H1 (cell line): ENCODE results near the gene MYBPHL. TPM values are rescaled to one million over a fixed set of nuclear protein-coding genes. Genes with fewer than 3 reads are reported as not detected.

Source experiments
- CTCF ChIA-PET: fragments of 300-600 bp; sonication (Branson Sonifier 250); formaldehyde crosslinking; loops from one replicate; lab custom pipeline; 2021; ENCODE audit not compliant: partially characterized antibody; lab: Charles Lee
- POLR2A ChIA-PET: fragments of 300-600 bp; sonication (Branson Sonifier 250); formaldehyde crosslinking; loops from one replicate; lab custom pipeline; 2021; ENCODE audit warnings: inconsistent platforms; ENCODE audit not compliant: partially characterized antibody; lab: Charles Lee
- DNase-seq, 2 experiments: peaks; one replicate each; pipeline versions ENCODE4 v3.0.0 to v3.0.0-alpha.2; 2010 to 2022; ENCODE audit warnings: low spot score in 2 of 2, low read depth in 1 of 2, mixed read lengths in 1 of 2
- FAIRE-seq: peaks from 2 replicates; lab custom pipeline; 2011; peaks lifted over from hg19 to GRCh38; lab: Jason Lieb, UNC
- H2AFZ ChIP-seq: 2 replicates; pipeline ENCODE4 v1.8.1; 2012; ENCODE audit warnings: low read length, inconsistent platforms
- H2AK5ac ChIP-seq: 2 replicates; pipeline ENCODE4 v1.6.1; 2013; ENCODE audit warnings: low read depth, low read length
- H2BK120ac ChIP-seq: replicated peaks from 2 replicates; pipeline ENCODE3; 2013; ENCODE audit warnings: low read depth, low read length, inconsistent platforms
- H2BK12ac ChIP-seq: 2 replicates; pipeline ENCODE4 v1.6.1; 2013; ENCODE audit warnings: low read depth, low read length
- H2BK15ac ChIP-seq: 2 replicates; pipeline ENCODE4 v1.6.1; 2013; ENCODE audit warnings: low read length
- H2BK20ac ChIP-seq: 2 replicates; pipeline ENCODE4 v1.6.1; 2013; ENCODE audit warnings: low read length
- H2BK5ac ChIP-seq: 2 replicates; pipeline ENCODE4 v1.6.1; 2013; ENCODE audit warnings: low read depth, low read length
- H3K14ac ChIP-seq: 2 replicates; pipeline ENCODE4 v1.6.1; 2013; ENCODE audit warnings: inconsistent platforms; ENCODE audit not compliant: insufficient read length
- H3K18ac ChIP-seq: 2 replicates; pipeline ENCODE4 v1.6.1; 2013; ENCODE audit warnings: low read length; ENCODE audit errors: extremely low read depth
- H3K23ac ChIP-seq: 2 replicates; pipeline ENCODE4 v1.6.1; 2013; ENCODE audit warnings: inconsistent platforms; ENCODE audit not compliant: insufficient read length
- H3K23me2 ChIP-seq: 2 replicates; pipeline ENCODE4 v1.6.1; 2013; ENCODE audit warnings: low read depth, low read length
- H3K27ac ChIP-seq: 2 replicates; pipeline ENCODE4 v1.6.1; 2011; ENCODE audit warnings: low read depth, low read length, inconsistent platforms
- H3K27me3 ChIP-seq, 4 experiments: replicated peaks in 1 of 4; 1 replicate in 1 of 4; 2 replicates in 3 of 4; pipeline versions ENCODE4 v1.6.1 to v1.8.1; 2011 to 2013; ENCODE audit warnings: low read length in 3 of 4, mild to moderate bottlenecking in 3 of 4, inconsistent platforms in 2 of 4, mixed read lengths in 2 of 4, moderate library complexity in 1 of 4; ENCODE audit not compliant: control insufficient read depth in 3 of 4, insufficient read depth in 3 of 4; ENCODE audit errors: extremely low read depth in 1 of 4
- H3K36me3 ChIP-seq, 4 experiments: 2 replicates each; pipeline versions ENCODE4 v1.6.1 to v1.8.1; 2011 to 2013; ENCODE audit warnings: mild to moderate bottlenecking in 4 of 4, low read length in 3 of 4, moderate library complexity in 2 of 4, control low read depth in 1 of 4, inconsistent platforms in 1 of 4; ENCODE audit not compliant: insufficient read depth in 4 of 4, control insufficient read depth in 2 of 4
- H3K4ac ChIP-seq: replicated peaks from 2 replicates; pipeline ENCODE3; 2013; ENCODE audit warnings: low read length, low read depth, mixed read lengths, inconsistent platforms; ENCODE audit not compliant: insufficient read length
- H3K4me1 ChIP-seq, 4 experiments: replicated peaks in 1 of 4; 1 replicate in 1 of 4; 2 replicates in 3 of 4; pipeline versions ENCODE4 v1.6.1 to v1.8.1; 2011 to 2013; ENCODE audit warnings: low read length in 3 of 4, inconsistent platforms in 2 of 4, mixed read lengths in 1 of 4; ENCODE audit not compliant: insufficient read depth in 4 of 4, control insufficient read depth in 3 of 4
- H3K4me2 ChIP-seq, 2 experiments: 2 replicates each; pipeline versions ENCODE4 v1.6.1 to v1.8.1; 2011 to 2013; ENCODE audit warnings: low read depth in 2 of 2, low read length in 2 of 2, control low read depth in 1 of 2, inconsistent platforms in 1 of 2, mild to moderate bottlenecking in 1 of 2; ENCODE audit not compliant: insufficient read depth in 1 of 2
- H3K4me3 ChIP-seq, 4 experiments: fragments of 200-600, 300-600 bp in 1 of 4; sonication (generic), shearing (Covaris generic), sonication (Bioruptor Twin) in 1 of 4; 2 replicates each; pipeline versions ENCODE4 v1.5.1 to v1.8.1; 2011 to 2016; ENCODE audit warnings: low read length in 4 of 4, low read depth in 3 of 4, control low read depth in 2 of 4, inconsistent platforms in 2 of 4, mild to moderate bottlenecking in 2 of 4, mixed read lengths in 1 of 4, moderate library complexity in 1 of 4; ENCODE audit not compliant: insufficient read depth in 2 of 4; ENCODE audit errors: extremely low read depth in 1 of 4
- H3K56ac ChIP-seq: replicated peaks from 2 replicates; pipeline ENCODE3; 2013; ENCODE audit warnings: low read depth, mild to moderate bottlenecking, mixed read lengths, low read length, inconsistent platforms; ENCODE audit not compliant: insufficient read length
- H3K79me1 ChIP-seq: 2 replicates; pipeline ENCODE4 v1.6.1; 2013; ENCODE audit warnings: low read depth, low read length, control low read depth
- H3K79me2 ChIP-seq, 2 experiments: 2 replicates each; pipeline versions ENCODE4 v1.6.1 to v1.8.1; 2012 to 2013; ENCODE audit warnings: low read length in 2 of 2, mild to moderate bottlenecking in 2 of 2, inconsistent platforms in 1 of 2; ENCODE audit not compliant: insufficient read depth in 2 of 2, control insufficient read depth in 1 of 2
- H3K9ac ChIP-seq, 4 experiments: replicated peaks in 1 of 4; 1 replicate in 1 of 4; 2 replicates in 3 of 4; pipeline versions ENCODE4 v1.6.1 to v1.8.1; 2011 to 2013; ENCODE audit warnings: low read depth in 3 of 4, low read length in 3 of 4, control low read depth in 2 of 4, mild to moderate bottlenecking in 2 of 4, moderate library complexity in 2 of 4, inconsistent platforms in 1 of 4; ENCODE audit errors: extremely low read depth in 1 of 4
- H3K9me3 ChIP-seq, 2 experiments: 2 replicates each; pipeline versions ENCODE4 v1.6.1 to v1.8.1; 2012 to 2013; ENCODE audit warnings: mild to moderate bottlenecking in 2 of 2, moderate library complexity in 2 of 2, control low read depth in 1 of 2, inconsistent platforms in 1 of 2, low read depth in 1 of 2, low read length in 1 of 2, mixed read lengths in 1 of 2; ENCODE audit not compliant: insufficient read depth in 2 of 2
- H4K20me1 ChIP-seq, 2 experiments: replicated peaks in 1 of 2; 2 replicates each; pipeline versions ENCODE3 to v1.8.1; 2011 to 2013; ENCODE audit warnings: inconsistent platforms in 2 of 2, low read length in 2 of 2, mild to moderate bottlenecking in 1 of 2; ENCODE audit not compliant: insufficient read depth in 2 of 2, control insufficient read depth in 1 of 2
- H4K5ac ChIP-seq: 2 replicates; pipeline ENCODE4 v1.6.1; 2013; ENCODE audit warnings: low read length, low read depth, mixed read lengths, inconsistent platforms; ENCODE audit not compliant: insufficient read length
- H4K8ac ChIP-seq: 2 replicates; pipeline ENCODE4 v1.8.0; 2013; ENCODE audit warnings: mild to moderate bottlenecking, moderate library complexity, low read length, inconsistent platforms; ENCODE audit not compliant: insufficient read depth; ENCODE audit errors: extremely low read depth
- H4K91ac ChIP-seq: replicated peaks from 2 replicates; pipeline ENCODE3; 2013; ENCODE audit warnings: low read length, mixed read lengths, inconsistent platforms; ENCODE audit not compliant: insufficient read length
- CTCF ChIP-seq, 3 experiments: IDR thresholded peaks; 1 replicate in 2 of 3; 2 replicates in 1 of 3; pipeline versions ENCODE4 v1.5.1 to v1.6.1; 2011; ENCODE audit warnings: low read length in 3 of 3, mild to moderate bottlenecking in 3 of 3, inconsistent platforms in 2 of 3, low read depth in 1 of 3, moderate library complexity in 1 of 3; ENCODE audit not compliant: insufficient read depth in 1 of 3; ENCODE audit errors: control extremely low read depth in 1 of 3
- GTF2F1 ChIP-seq: IDR thresholded peaks from 2 replicates; pipeline ENCODE4 v1.6.1; 2012; ENCODE audit warnings: low read depth, low read length, improper control_type of control experiment, borderline replicate concordance
- JUND ChIP-seq: IDR thresholded peaks from 2 replicates; pipeline ENCODE4 v1.6.1; 2011; ENCODE audit warnings: mild to moderate bottlenecking, improper control_type of control experiment, low read length
- KDM1A ChIP-seq: fragments of 200-600, 300-600 bp; sonication (generic); IDR thresholded peaks from 2 replicates; pipeline ENCODE4 v1.7.1; 2016; ENCODE audit warnings: mild to moderate bottlenecking, low read length, borderline replicate concordance
- MAFK ChIP-seq: IDR thresholded peaks from 2 replicates; pipeline ENCODE4 v1.6.1; 2012; ENCODE audit warnings: low read depth, mild to moderate bottlenecking, improper control_type of control experiment, low read length
- WGBS, 2 experiments: shearing (Covaris generic) in 1 of 2; methylation state at CpG; one replicate each; pipeline versions ENCODE4 v1.1.6 to v1.1.7; 2013 to 2015; ENCODE audit warnings: low lambda C conversion rate in 2 of 2, mixed read lengths in 2 of 2, inconsistent platforms in 1 of 2, low coverage in 1 of 2, missing lambda C conversion rate in 1 of 2; ENCODE audit not compliant: insufficient replicate concordance in 2 of 2, insufficient coverage in 1 of 2, insufficient read length in 1 of 2; ENCODE audit errors: extremely low coverage in 1 of 2, missing lambda C conversion rate in 1 of 2; 5-methylcytosine and 5-hydroxymethylcytosine counted together
- polyA plus RNA-seq, 7 experiments: library from polyadenylated mRNA; depleted of rRNA in 3 of 7; stranded (reverse) in 5 of 7; unstranded in 2 of 7; fragments of >200 nt in 5 of 7; fragments of 200-250 nt in 2 of 7; gene quantifications; 1 replicate in 5 of 7; 2 replicates in 1 of 7; 4 replicates in 1 of 7; pipeline versions ENCODE4 v1.2.1 to v1.2.3, GENCODE V29; 2011 to 2013; ENCODE audit warnings: missing spikeins in 2 of 7, mixed read lengths in 2 of 7
- total RNA-seq: library from RNA; stranded (reverse); fragmentation: NEBNext Ultra II Directional; extraction: Animal tissue kit (Norgen Biotek cat#: 25700); gene quantifications from 2 replicates; pipeline ENCODE4 v1.2.1, GENCODE V29; 2021

MYBPHL gene
- total and polyA plus RNA-seq, 2 of the 8 experiments (the other 6 are each of a cell fraction or from before 2014, with no cell fraction given) = 0.24 to 0.30 TPM

DNA sequence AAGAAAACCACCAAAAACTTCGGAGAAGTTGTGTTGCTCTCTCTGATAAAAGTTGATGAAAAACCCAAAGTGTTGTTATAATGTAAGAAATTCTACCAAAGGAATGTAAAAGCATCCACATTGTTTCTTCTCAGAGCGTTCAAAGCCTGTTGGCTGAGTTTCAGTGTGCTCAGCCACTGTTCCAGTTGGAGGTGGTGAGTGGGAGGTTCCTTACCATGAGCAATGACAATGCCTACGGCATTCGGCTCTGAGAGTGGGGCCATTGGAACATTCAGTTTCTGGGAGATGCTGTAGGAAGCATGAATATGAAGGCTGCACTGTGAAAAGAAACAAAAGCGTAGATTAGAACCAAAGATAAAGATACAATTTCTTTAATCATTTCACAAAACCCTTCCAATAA, 20.5 kb upstream of the MYBPHL start:
- H3K36me3 ChIP-seq = peaks cover 7 to 37% (median 27%) of the 10 kb centered on the region in 4 experiments; a peak in 7 of 8 replicates
- FAIRE-seq (no peak), DNase-seq (no peak)
- 87% methylated on average over 5 of the region's 5 CpGs; no CpG with 5 or more reads in 1 of the 2 experiments for WGBS, 2 experiments
- H3K23me2 ChIP-seq = no peaks in the 10 kb centered on the region
- H4K20me1 ChIP-seq = no peaks in the 10 kb centered on the region
- H3K4me3 ChIP-seq = no peak overlapping the region
- H4K91ac ChIP-seq = no peak overlapping the region
- H3K4me2 ChIP-seq = no peak overlapping the region
- H2BK120ac ChIP-seq = no peak overlapping the region
- no peaks in the 10 kb centered on the region for H3K79me1 ChIP-seq
- no peak overlapping the region for H2BK15ac ChIP-seq
- no peak overlapping the region for H3K18ac ChIP-seq
- no peaks in the 10 kb centered on the region for H3K4me1 ChIP-seq
- peak overlapping the region; percentile 77 for H3K4ac ChIP-seq
- no peaks in the 10 kb centered on the region for H3K9me3 ChIP-seq
- H2AK5ac ChIP-seq = no peak overlapping the region
- H3K14ac ChIP-seq = no peak overlapping the region
- H2BK5ac ChIP-seq = no peak overlapping the region
- no peak overlapping the region for H4K8ac ChIP-seq
- no peaks in the 10 kb centered on the region for H3K79me2 ChIP-seq
- no peak overlapping the region for H4K5ac ChIP-seq
- no peak overlapping the region for H3K56ac ChIP-seq
- H2BK12ac ChIP-seq = no peak overlapping the region
- no peaks in the 10 kb centered on the region for H3K27me3 ChIP-seq
- H2AFZ ChIP-seq = no peak overlapping the region
- ChIA-PET POLR2A (no interaction called here), CTCF (interaction anchor here (1.1 to 1.4 kb wide), 2 partner anchors 35 to 72 kb away, joined by 3 to 4 read pairs; no protein-coding TSS in a partner anchor)
- no peak overlapping the region for H3K23ac ChIP-seq
- no peak overlapping the region for H3K9ac ChIP-seq
- no peak for TF ChIP-seq GTF2F1
- TF ChIP-seq KDM1A = no peak
- TF ChIP-seq JUND = no peak
- TF ChIP-seq MAFK = no peak
- TF ChIP-seq CTCF (IDR thresholded peaks at IDR 0.05; ENCODE audit: control extremely low read depth in 1 of 3, insufficient read depth in 1 of 3, low read depth in 1 of 3, low read length in 3 of 3) = no peak
- no peak overlapping the region for H3K27ac ChIP-seq
- H2BK20ac ChIP-seq = no peak overlapping the region
